T47D (cell line): ENCODE measurements around the gene FGD2.

Experiments used
- DNase-seq, 2 experiments: peaks; one replicate each; pipeline versions ENCODE4 v3.0.0 to v3.0.0-alpha.2; 2011 to 2012; ENCODE audit warnings: low read depth in 1 of 2, low spot score in 1 of 2
- JUND ChIP-seq: IDR thresholded peaks from 2 replicates; pipeline ENCODE4 v1.6.1; 2012; ENCODE audit warnings: low read depth
- in situ Hi-C: cut with HindIII; loops from 2 replicates; pipeline ENCODE4 v1.10.0; 2016; ENCODE audit warnings: low sequenced_read_pairs, low pct_unique_long_range_greater_than_20kb

FGD2 gene

DNA sequence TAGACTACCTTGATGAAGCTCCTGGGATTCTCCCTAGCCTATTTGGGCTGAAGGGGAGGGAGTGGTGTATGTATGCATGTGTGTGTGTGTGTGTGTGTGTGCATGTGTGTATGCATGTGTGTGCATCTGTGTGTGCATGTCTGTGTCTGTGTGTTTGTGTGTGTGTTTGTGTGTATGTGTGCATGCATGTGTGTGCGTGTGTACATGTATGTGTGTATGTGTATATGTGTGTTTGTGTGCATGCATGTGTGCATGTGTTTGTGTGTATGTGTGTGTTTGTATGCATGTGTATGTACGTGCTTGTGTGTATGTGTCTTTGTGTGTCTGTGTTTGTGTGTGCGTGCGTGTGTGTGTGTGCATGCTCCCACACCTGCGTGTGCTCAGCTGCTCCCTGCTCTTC lies 15.4 kb downstream of the FGD2 start:
- DNase-seq = no peak
- in situ Hi-C loops = no loop called here
- TF ChIP-seq JUND = no peak

DNA sequence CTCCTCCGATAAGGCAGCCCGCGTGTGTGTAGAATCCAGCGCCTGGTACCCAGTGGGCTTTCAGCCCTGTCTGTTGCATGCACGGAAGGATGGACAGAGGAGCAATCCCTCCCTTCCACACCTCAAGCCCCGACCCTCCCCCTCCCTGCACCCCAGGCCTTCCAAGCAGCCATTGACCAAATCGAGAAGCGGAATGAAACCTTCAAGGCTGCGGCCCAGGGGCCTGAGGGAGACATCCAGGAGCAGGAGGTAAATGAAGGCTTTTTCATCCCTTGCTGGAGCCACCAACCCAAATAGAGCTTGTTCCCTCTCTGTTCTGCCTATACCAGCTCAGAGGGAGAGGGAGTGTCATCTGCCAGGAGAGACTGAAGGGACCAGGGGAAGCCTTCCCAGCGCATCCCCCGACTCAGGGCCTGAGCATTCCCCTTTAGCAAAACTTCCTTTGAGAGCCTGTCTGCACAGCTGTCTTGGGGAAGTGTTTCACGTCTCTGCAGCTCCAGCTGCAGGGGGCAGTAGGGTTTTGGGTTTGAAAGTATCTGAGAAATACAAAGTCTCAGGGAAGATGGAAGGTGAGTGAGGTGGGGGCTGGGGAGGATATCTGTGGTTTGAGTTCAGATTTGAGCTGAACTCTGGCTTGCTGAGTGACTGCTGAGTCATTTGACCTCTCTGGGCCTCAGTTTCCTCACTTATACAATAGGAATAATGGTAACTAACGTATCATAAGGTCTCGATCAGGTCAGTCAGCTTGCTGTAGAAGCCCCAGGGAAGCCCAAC lies 16.1 kb downstream of the FGD2 start:
- in situ Hi-C loops = no loop called here
- no peak for TF ChIP-seq JUND
- peak in 1 of 2 experiments; percentile 47 for DNase-seq

- in situ Hi-C loops = no loop called here
- TF ChIP-seq JUND = no peak
- DNase-seq = no peak
Measured at GRCh38 chr6:37022135-37022863, 16.8 kb downstream of the FGD2 start.

DNA sequence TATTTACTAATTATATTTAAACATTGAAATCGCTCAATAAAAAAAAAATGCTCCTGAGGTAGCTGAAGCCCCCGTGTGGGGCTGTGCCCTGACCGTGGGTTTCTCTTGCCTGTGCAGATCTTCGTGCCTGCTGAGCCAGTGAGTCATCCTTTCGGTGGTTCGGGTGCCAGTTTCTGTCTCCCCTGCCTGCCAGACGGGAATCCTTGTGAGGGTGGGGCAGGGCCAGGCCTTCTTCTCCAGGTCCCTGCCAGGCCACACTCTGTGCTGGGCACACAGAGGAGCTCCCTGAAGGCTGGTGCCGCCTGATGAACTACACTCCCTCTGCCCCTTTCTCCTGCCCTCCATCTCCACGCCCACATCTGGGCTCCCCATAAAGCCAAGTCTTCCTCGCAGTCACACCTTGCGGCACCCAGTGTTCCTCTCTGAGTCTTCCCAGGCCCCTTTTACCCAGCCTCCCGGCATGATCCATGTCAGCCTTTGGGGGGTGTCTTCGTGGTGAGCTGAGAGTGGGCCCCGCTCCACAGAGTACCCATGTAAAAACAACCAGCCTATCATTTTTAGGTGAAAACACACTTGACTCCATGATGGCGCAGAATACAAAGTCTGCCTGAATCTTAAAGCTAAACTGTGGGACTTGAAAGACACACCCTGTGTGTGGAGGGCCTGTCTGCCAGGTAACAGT lies 19.3 kb downstream of the FGD2 start:
- no peak for DNase-seq
- in situ Hi-C loops = no loop called here
- TF ChIP-seq JUND = no peak

DNA sequence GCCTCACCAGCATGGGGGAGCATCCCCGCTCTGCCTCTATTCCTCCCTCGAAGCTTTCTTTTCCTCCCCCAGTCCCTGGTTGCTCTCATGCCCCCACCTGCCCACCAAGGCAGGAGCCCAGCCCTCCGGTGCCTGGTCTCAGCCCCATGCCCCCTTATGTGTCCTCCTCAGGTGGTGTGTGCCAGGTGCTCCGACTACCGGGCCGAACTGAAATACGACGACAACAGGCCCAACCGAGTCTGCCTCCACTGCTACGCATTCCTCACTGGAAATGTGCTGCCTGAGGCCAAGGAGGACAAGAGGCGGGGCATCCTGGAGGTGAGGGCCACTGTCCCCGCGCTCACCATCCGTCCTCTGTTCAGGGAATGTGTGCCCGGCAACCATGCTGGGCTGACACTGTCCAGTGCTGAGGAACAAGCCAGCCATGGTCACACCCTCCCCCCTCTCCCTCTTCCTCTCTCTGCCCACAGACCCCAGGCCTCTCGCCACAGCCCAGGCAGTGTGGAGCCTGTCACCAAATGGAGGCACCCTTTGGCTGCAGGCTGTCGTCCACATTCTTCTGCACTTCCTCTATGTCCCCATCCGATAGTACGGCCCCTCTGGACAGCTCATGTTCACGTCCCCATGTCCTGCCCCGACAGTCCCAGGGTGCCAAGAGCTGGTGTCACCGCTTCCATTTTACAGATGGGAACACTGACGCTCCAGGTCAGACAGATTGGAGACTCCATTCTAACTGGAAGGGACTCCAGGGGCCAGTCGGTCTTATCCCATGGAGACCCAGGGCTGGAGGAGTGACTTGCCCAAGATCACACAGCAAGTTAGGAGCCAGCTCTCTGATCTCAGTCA lies 20.4 kb downstream of the FGD2 start:
- TF ChIP-seq JUND = no peak
- in situ Hi-C loops = no loop called here
- DNase-seq = no peak

DNA sequence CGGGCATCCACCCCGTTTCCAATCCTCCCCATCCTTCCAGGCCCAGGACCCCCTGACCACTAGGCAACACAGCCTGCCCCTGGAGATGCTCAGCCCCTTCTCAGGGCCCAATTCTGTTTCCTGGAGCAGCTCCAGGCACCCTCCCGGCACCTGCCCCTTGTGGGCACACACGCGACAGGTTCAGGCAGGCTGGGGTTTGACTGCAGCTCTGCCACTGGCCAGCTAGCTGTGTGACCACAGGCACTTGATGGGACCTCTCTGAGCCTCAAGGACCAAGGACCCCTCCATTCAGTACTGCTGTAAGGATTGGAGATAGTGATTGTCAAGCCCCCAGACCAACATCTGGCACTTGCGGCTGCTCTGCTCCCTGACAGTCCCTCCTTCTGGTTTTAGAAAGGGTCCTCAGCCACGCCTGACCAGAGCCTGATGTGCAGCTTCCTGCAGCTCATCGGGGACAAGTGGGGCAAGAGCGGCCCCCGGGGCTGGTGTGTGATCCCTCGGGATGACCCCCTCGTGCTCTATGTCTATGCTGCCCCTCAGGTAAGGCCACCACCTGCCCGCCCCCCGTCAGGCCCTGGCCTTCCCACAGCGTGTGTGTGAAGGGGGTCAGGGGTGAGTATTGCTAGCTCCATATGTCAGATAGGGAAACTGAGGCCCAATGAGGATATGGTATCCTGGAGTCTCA lies 21.7 kb downstream of the FGD2 start:
- no peak for TF ChIP-seq JUND
- in situ Hi-C loops = no loop called here

GRCh38 chr6:37027811-37028469 lies 22.5 kb downstream of the FGD2 start:
- in situ Hi-C loops = no loop called here
- no peak for TF ChIP-seq JUND
- DNase-seq = no peak

More for the DNA sequence above, 21.7 kb downstream of the FGD2 start:
- DNase-seq = no peak

DNA sequence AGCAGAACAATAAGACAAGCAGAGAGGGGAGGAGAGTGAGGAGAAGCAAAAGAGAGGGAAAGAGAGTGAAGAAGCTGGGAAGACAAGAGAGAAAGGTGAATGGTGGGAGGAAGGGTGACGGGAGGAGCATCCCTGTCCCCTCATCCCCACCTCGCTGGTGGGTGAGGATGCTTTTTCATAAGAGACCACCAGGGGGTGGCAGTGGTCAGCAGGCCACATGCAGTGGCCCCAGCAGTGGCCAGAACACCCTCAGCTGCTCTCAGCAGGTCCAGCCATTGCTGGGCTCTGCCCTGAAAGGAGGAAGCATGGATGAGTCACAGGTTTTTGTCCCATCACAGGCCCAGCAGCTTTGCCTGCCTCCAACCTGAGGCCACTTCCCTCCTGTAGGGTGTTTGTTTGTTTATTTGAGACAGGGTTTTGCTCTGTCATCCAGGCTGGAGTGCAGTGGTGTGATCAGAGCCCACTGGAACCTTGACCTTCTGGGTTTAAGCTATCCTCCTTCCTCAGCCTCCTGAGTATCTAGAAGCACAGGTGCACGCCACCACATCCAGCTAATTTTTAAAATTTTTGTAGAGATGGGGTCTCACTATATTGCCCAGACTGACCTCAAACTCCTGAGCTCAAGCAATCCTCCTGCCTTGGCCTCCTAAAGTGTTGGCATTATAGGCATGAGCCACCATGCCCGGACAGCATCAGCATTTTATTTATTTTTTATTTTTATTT lies 24.0 kb downstream of the FGD2 start:
- peak in 1 of 2 experiments; percentile 69 for DNase-seq
- in situ Hi-C loops = no loop called here
- TF ChIP-seq JUND = no peak

DNA sequence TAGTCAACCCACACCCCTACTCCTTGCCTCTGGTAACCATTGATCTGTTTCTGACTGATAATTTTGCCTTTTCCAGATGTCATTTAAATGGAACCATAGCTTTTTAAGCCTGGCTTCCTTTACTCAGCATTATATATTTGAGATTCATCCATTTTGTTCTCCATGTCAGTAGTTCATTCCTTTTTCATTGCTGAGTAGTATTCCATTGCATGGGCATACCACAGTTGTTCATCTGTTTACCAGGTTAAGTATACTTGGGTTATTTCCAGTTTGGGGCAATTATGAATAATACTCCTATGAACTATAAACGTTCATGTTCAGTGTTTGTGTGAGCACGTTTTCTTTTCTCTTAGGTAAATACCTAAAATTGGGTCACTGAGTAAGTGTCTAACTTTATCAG lies 25.1 kb downstream of the FGD2 start:
- in situ Hi-C loops = no loop called here
- TF ChIP-seq JUND = no peak
- DNase-seq = no peak

DNA sequence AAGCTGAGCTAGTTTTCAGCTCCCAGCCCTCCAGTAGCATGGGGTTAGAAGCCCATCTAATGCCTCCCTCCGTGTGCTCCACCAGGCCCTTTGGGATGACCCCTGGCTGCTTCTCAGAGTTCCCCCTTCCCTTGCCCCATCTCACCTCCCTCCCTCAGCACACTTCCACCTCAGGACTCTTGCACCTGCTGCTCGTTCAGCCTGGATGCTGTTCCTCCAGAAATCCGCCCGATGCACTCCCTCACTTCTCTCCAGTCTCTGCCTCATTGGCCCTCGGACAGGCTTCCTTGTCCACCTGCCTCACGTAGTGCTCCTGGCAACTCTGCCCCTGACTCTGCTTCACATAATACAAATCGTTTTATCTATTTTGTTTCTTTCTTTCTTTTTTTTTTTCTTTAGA lies 26.8 kb downstream of the FGD2 start:
- in situ Hi-C loops = no loop called here
- no peak for TF ChIP-seq JUND
- no peak for DNase-seq

- TF ChIP-seq JUND = no peak
- DNase-seq = no peak
- in situ Hi-C loops = no loop called here
Measured at GRCh38 chr6:37033255-37033654, 27.8 kb downstream of the FGD2 start.
